ENCODE measurements around the gene TMEM97. TPM values are rescaled to one million over a fixed set of nuclear protein-coding genes. Genes with fewer than 3 reads are reported as not detected.
A peak's percentile ranks its signal among the peaks of the same experiment; 100 is the strongest.

The TMEM97 gene
- total and polyA plus RNA-seq, 9 of the 15 experiments (the other 6 are each of a cell fraction or from before 2014, with no cell fraction given) = 34.6 to 121 (median 76.0) TPM

DNA sequence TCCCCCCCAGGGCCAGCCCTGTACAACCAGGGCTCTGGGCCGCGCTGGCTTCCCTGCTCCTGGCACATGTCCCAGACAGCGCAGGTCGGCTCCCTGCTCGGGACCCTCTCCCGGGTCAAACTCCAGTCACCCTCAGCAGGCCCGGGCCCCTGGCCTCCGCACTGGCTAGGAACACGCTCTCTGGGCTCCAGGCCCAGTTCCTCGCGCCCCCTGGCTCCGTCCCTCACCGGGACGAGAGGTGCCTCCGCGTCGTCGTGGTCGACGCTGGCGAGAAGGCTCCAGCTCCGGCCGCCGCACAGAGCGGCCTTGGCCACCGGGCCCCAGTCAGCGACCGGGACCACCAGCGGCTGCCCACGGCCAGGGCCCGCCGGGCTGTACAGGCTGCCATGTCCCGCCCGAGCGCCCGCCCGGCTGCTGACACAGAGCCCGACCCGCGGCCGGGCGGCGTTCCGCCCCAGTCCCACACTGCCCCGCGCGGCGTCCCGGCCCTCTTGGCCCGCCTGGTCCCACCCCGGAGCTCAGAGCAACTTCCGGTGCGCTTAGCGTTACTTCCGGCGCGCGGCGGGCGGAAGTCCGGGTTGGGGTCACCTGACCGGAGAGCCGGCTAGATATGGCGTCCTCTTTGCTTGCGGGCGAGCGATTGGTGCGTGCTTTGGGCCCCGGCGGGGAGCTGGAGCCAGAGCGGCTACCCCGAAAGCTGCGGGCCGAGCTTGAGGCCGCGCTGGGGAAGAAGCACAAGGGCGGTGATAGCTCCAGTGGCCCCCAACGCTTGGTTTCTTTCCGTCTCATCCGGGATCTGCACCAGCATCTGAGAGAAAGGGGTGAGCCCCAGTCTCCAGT lies 38.3 kb downstream of the TMEM97 start, which contains the start of gene POLDIP2 (continued):
- TF ChIP-seq ATF1 (CRISPR knock-in tag; IDR thresholded peaks at IDR 0.05) (no peak), ATF1 (tag; IDR thresholded peaks at IDR 0.05) (peak; percentile 90), RBM14 (IDR thresholded peaks at IDR 0.05; ENCODE audit: borderline replicate concordance, insufficient read depth, low read depth, low read length) (no peak), EP400 (IDR thresholded peaks at IDR 0.05) (peak; percentile 82), ETV6 (IDR thresholded peaks at IDR 0.05; ENCODE audit: borderline replicate concordance in 1 of 2, low read depth in 2 of 2, low read length in 1 of 2) (peak in 1 of 2 experiments; percentile 52; a peak in 1 of 4 replicates), ETV6 (CRISPR knock-in tag; IDR thresholded peaks at IDR 0.05; ENCODE audit: borderline replicate concordance) (no peak), PTBP1 (IDR thresholded peaks at IDR 0.05; ENCODE audit: low read depth, low read length) (0 out of 2 replicates have a peak, but pooled peaks have one; percentile 30), ZNF41 (CRISPR knock-in tag; conservative IDR thresholded peaks at IDR 0.05) (no peak), RAD21 (CRISPR knock-in tag; conservative IDR thresholded peaks at IDR 0.05 in 1 of 2, IDR thresholded peaks at IDR 0.05 in 1 of 2) (no peak), ETS2 (tag; IDR thresholded peaks at IDR 0.05; ENCODE audit: borderline replicate concordance, poor library complexity, severe bottlenecking) (peak; percentile 71), MLLT1 (IDR thresholded peaks at IDR 0.05) (no peak), ZNF124 (CRISPR knock-in tag; IDR thresholded peaks at IDR 0.05) (no peak), ZNF707 (CRISPR knock-in tag; conservative IDR thresholded peaks at IDR 0.05) (0 out of 2 replicates have a peak, but pooled peaks have one; percentile 6), HNRNPL (IDR thresholded peaks at IDR 0.05; ENCODE audit: low read depth, low read length) (peak; percentile 55; the same call in 1 of the 2 replicates), BCLAF1 (IDR thresholded peaks at IDR 0.05; ENCODE audit: borderline replicate concordance in 1 of 2, control insufficient read depth in 1 of 2, low read depth in 2 of 2, low read length in 1 of 2) (peak in 1 of 2 experiments; percentile 89; a peak in 1 of 4 replicates), JUND (IDR thresholded peaks at IDR 0.05; ENCODE audit: borderline replicate concordance, low read depth, low read length) (no peak; the same call in 1 of the 2 replicates), JUND (tag; IDR thresholded peaks at IDR 0.05; ENCODE audit: borderline replicate concordance, low read depth, low read length) (no peak; the same call in 2 of the 3 replicates), MAFG (tag; conservative IDR thresholded peaks at IDR 0.05) (no peak), RFX7 (CRISPR knock-in tag; IDR thresholded peaks at IDR 0.05) (no peak), ZBTB7A (IDR thresholded peaks at IDR 0.05; ENCODE audit: borderline replicate concordance, control insufficient read depth, low read depth, low read length) (peak; percentile 69; the same call in 1 of the 2 replicates)
- TF ChIP-seq, protein P1, sequence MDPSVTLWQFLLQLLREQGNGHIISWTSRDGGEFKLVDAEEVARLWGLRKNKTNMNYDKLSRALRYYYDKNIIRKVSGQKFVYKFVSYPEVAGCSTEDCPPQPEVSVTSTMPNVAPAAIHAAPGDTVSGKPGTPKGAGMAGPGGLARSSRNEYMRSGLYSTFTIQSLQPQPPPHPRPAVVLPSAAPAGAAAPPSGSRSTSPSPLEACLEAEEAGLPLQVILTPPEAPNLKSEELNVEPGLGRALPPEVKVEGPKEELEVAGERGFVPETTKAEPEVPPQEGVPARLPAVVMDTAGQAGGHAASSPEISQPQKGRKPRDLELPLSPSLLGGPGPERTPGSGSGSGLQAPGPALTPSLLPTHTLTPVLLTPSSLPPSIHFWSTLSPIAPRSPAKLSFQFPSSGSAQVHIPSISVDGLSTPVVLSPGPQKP (CRISPR knock-in tag; IDR thresholded peaks at IDR 0.05) = no peak

Data from K562 (cell line).